ENCODE data around the gene CLNS1A. TPM values are rescaled to one million over a fixed set of nuclear protein-coding genes. Genes with fewer than 3 reads are reported as not detected.

The CLNS1A gene
- polyA plus RNA-seq, 1 donor from 2014 or later = 179 TPM

GRCh38 chr11:77611921-77612320 lies 25.7 kb downstream of the CLNS1A start:
- Histone ChIP-seq H4K20me1 (ENCODE audit: insufficient read depth) (no peaks in the 10 kb centered on the region), H3K79me2 (replicated peaks; ENCODE audit: insufficient read depth, low read length) (no peaks in the 10 kb centered on the region), H3K9ac (ENCODE audit: low read length) (no peak overlapping the region), H3F3A (ENCODE audit: insufficient read depth, low read length, poor library complexity, severe bottlenecking) (no peaks in the 10 kb centered on the region), H3K4me2 (ENCODE audit: low read length) (no peak overlapping the region), H3K27me3 (ENCODE audit: insufficient read depth, low read depth, low read length) (no peaks in the 10 kb centered on the region), H3K27ac (ENCODE audit: low read length) (no peak overlapping the region), H2AFZ (ENCODE audit: low read depth, low read length) (no peak overlapping the region), H3K9me3 (ENCODE audit: low read length) (no peaks in the 10 kb centered on the region), H3K9me2 (ENCODE audit: insufficient read depth, low read length) (no peaks in the 10 kb centered on the region), H3K4me3 (ENCODE audit: low read length) (no peak overlapping the region), H3K36me3 (ENCODE audit: insufficient read depth, low read length) (no peaks in the 10 kb centered on the region)
- TF ChIP-seq EZH2 (IDR thresholded peaks at IDR 0.05; ENCODE audit: borderline replicate concordance, insufficient read depth, low read length, poor library complexity, severe bottlenecking) = no peak

- H3K79me2 ChIP-seq (replicated peaks; ENCODE audit: insufficient read depth, low read length) = no peaks in the 10 kb centered on the region
- no peak overlapping the region for H3K4me2 ChIP-seq (ENCODE audit: low read length)
- TF ChIP-seq CTCF (IDR thresholded peaks at IDR 0.05; ENCODE audit: poor library complexity, severe bottlenecking) (no peak), SMC3 (conservative IDR thresholded peaks at IDR 0.05; ENCODE audit: poor library complexity) (no peak), TAF1 (IDR thresholded peaks at IDR 0.05; ENCODE audit: low read depth) (no peak), EZH2 (IDR thresholded peaks at IDR 0.05; ENCODE audit: borderline replicate concordance, insufficient read depth, low read length, poor library complexity, severe bottlenecking) (no peak), MXI1 (conservative IDR thresholded peaks at IDR 0.05; ENCODE audit: poor library complexity, severe bottlenecking) (no peak), EP300 (conservative IDR thresholded peaks at IDR 0.05; ENCODE audit: poor library complexity, severe bottlenecking) (no peak), RAD21 (conservative IDR thresholded peaks at IDR 0.05) (no peak), REST (IDR thresholded peaks at IDR 0.05; ENCODE audit: borderline replicate concordance) (no peak), POLR2AphosphoS5 (IDR thresholded peaks at IDR 0.05) (no peak)
- no peaks in the 10 kb centered on the region for H3F3A ChIP-seq (ENCODE audit: insufficient read depth, low read length, poor library complexity, severe bottlenecking)
- H3K27me3 ChIP-seq (ENCODE audit: insufficient read depth, low read depth, low read length) = no peaks in the 10 kb centered on the region
- no peaks in the 10 kb centered on the region for H3K9me3 ChIP-seq (ENCODE audit: low read length)
- H3K9ac ChIP-seq (ENCODE audit: low read length) = no peak overlapping the region
- no peaks in the 10 kb centered on the region for H4K20me1 ChIP-seq (ENCODE audit: insufficient read depth)
- H3K4me3 ChIP-seq (ENCODE audit: low read length) = no peak overlapping the region
- no peaks in the 10 kb centered on the region for H3K9me2 ChIP-seq (ENCODE audit: insufficient read depth, low read length)
- H3K36me3 ChIP-seq (ENCODE audit: insufficient read depth, low read length) = no peaks in the 10 kb centered on the region
- no peak overlapping the region for H2AFZ ChIP-seq (ENCODE audit: low read depth, low read length)
- H3K27ac ChIP-seq (ENCODE audit: low read length) = no peak overlapping the region
Observed at GRCh38 chr11:77609234-77609633, 28.4 kb downstream of the CLNS1A start.

GRCh38 chr11:77604281-77604680 lies 33.3 kb downstream of the CLNS1A start:
- no peaks in the 10 kb centered on the region for H3K27me3 ChIP-seq (ENCODE audit: insufficient read depth, low read depth, low read length)
- no peak overlapping the region for H3K9ac ChIP-seq (ENCODE audit: low read length)
- no peak for TF ChIP-seq TAF1 (IDR thresholded peaks at IDR 0.05; ENCODE audit: low read depth)
- no peak for TF ChIP-seq SMC3 (conservative IDR thresholded peaks at IDR 0.05; ENCODE audit: poor library complexity)
- no peak for TF ChIP-seq RAD21 (conservative IDR thresholded peaks at IDR 0.05)
- TF ChIP-seq POLR2AphosphoS5 (IDR thresholded peaks at IDR 0.05) = no peak
- no peak for TF ChIP-seq EP300 (conservative IDR thresholded peaks at IDR 0.05; ENCODE audit: poor library complexity, severe bottlenecking)
- no peaks in the 10 kb centered on the region for H3K36me3 ChIP-seq (ENCODE audit: insufficient read depth, low read length)
- no peak overlapping the region for H3K4me3 ChIP-seq (ENCODE audit: low read length)
- no peak overlapping the region for H3K4me2 ChIP-seq (ENCODE audit: low read length)
- H3K79me2 ChIP-seq (replicated peaks; ENCODE audit: insufficient read depth, low read length) = no peaks in the 10 kb centered on the region
- no peaks in the 10 kb centered on the region for H4K20me1 ChIP-seq (ENCODE audit: insufficient read depth)
- H2AFZ ChIP-seq (ENCODE audit: low read depth, low read length) = no peak overlapping the region
- H3K9me3 ChIP-seq (ENCODE audit: low read length) = no peaks in the 10 kb centered on the region
- no peak overlapping the region for H3K27ac ChIP-seq (ENCODE audit: low read length)
- H3K9me2 ChIP-seq (ENCODE audit: insufficient read depth, low read length) = no peaks in the 10 kb centered on the region
- no peaks in the 10 kb centered on the region for H3F3A ChIP-seq (ENCODE audit: insufficient read depth, low read length, poor library complexity, severe bottlenecking)

Measured in neural cell (in vitro differentiated cells).